SK-N-SH treated with all-trans-retinoic acid at 6 μM for 48 hours (cell line): ENCODE measurements around the gene FOXG1.

ENCODE experiments used
- ARNTL ChIP-seq: fragments of 450-650 bp; formaldehyde crosslinking; IDR thresholded peaks from 2 replicates; pipeline ENCODE4 v1.5.0; 2020; ENCODE audit warnings: low read depth, mild to moderate bottlenecking, moderate library complexity, borderline replicate concordance
- ESRRG ChIP-seq: fragments of 250-450 bp; sonication (Bioruptor Pico); IDR thresholded peaks from 2 replicates; pipeline ENCODE4 v1.6.1; 2021; ENCODE audit warnings: mild to moderate bottlenecking
- RARB ChIP-seq: fragments of 250-450 bp; sonication (Bioruptor Pico); IDR thresholded peaks from 2 replicates; pipeline ENCODE4 v1.8.0; 2021; ENCODE audit warnings: mild to moderate bottlenecking, moderate library complexity
- SNAI2 ChIP-seq: fragments of 250-450 bp; sonication (Bioruptor Pico); IDR thresholded peaks from 2 replicates; pipeline ENCODE4 v1.5.0; 2020; ENCODE audit warnings: mild to moderate bottlenecking, moderate library complexity
- ZFP30 ChIP-seq: fragments of 450-650 bp; formaldehyde crosslinking; IDR thresholded peaks from 2 replicates; pipeline ENCODE4 v1.5.0; 2022; ENCODE audit warnings: mild to moderate bottlenecking, moderate library complexity
- TF ChIP-seq, protein P1 (sequence below): fragments of 250-450 bp; sonication (Bioruptor Pico); IDR thresholded peaks from 2 replicates; pipeline ENCODE4 v1.8.0; 2020; ENCODE audit warnings: mild to moderate bottlenecking, moderate library complexity, borderline replicate concordance

GRCh38 chr14:28784096-28785048, 17.8 kb downstream of the FOXG1 start:
- TF ChIP-seq SNAI2 (CRISPR knock-in tag) (no peak), ESRRG (no peak), RARB (CRISPR knock-in tag) (no peak), ZFP30 (CRISPR knock-in tag) (no peak), ARNTL (no peak)
- TF ChIP-seq, protein P1, sequence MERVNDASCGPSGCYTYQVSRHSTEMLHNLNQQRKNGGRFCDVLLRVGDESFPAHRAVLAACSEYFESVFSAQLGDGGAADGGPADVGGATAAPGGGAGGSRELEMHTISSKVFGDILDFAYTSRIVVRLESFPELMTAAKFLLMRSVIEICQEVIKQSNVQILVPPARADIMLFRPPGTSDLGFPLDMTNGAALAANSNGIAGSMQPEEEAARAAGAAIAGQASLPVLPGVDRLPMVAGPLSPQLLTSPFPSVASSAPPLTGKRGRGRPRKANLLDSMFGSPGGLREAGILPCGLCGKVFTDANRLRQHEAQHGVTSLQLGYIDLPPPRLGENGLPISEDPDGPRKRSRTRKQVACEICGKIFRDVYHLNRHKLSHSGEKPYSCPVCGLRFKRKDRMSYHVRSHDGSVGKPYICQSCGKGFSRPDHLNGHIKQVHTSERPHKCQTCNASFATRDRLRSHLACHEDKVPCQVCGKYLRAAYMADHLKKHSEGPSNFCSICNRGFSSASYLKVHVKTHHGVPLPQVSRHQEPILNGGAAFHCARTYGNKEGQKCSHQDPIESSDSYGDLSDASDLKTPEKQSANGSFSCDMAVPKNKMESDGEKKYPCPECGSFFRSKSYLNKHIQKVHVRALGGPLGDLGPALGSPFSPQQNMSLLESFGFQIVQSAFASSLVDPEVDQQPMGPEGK (CRISPR knock-in tag), result no peak
